Measurements from ENCODE around the gene ANKUB1.

- TF ChIP-seq THRA (IDR thresholded peaks at IDR 0.05): no peak
- TF ChIP-seq USF2 (CRISPR knock-in tag; IDR thresholded peaks at IDR 0.05): no peak
- TF ChIP-seq MCM5 (IDR thresholded peaks at IDR 0.05; ENCODE audit: low read depth): no peak
- TF ChIP-seq MAFK (IDR thresholded peaks at IDR 0.05; ENCODE audit: low read length): no peak
- no peak for TF ChIP-seq POLR2A (conservative IDR thresholded peaks at IDR 0.05)
- TF ChIP-seq GATA2 (CRISPR knock-in tag; IDR thresholded peaks at IDR 0.05): no peak
- TF ChIP-seq KLF10 (CRISPR knock-in tag; IDR thresholded peaks at IDR 0.05): no peak
- TF ChIP-seq PTTG1 (tag; IDR thresholded peaks at IDR 0.05; ENCODE audit: low read depth): no peak
- no peak for TF ChIP-seq ZC3H11A (IDR thresholded peaks at IDR 0.05; ENCODE audit: low read depth, low read length)
- no peak for TF ChIP-seq E2F3 (CRISPR knock-in tag; IDR thresholded peaks at IDR 0.05)
- no peak for TF ChIP-seq CTCF (IDR thresholded peaks at IDR 0.05 in 2 of 3, conservative IDR thresholded peaks at IDR 0.05 in 1 of 3; ENCODE audit: insufficient read depth in 2 of 3, low read depth in 1 of 3, low read length in 3 of 3)
- TF ChIP-seq POLR2AphosphoS5 (IDR thresholded peaks at IDR 0.05; ENCODE audit: control insufficient read depth, insufficient read depth, low read depth, low read length): no peak
- TF ChIP-seq PCBP1 (IDR thresholded peaks at IDR 0.05; ENCODE audit: low read depth, low read length, poor library complexity, severe bottlenecking): no peak
Observed at GRCh38 chr3:149801195-149801594, 8.8 kb upstream of the ANKUB1 start.
